Heart left ventricle (tissue), 16 donors: ENCODE data around the gene ULK1. TPM values are rescaled to one million over a fixed set of nuclear protein-coding genes. Genes with fewer than 3 reads are reported as not detected.

Experiments used
- ATAC-seq, 4 donors: fragments of 200-7000 bp; cut with Tn5 transposase; one replicate each; pipeline ENCODE4 v1.9.1; 2020 to 2022; ENCODE audit warnings: moderate library complexity in 4 of 4, mild to moderate bottlenecking in 3 of 4, moderate number of reproducible peaks in 1 of 4
- DNase-seq, 5 donors: peaks; one replicate each; pipeline ENCODE4 v3.0.0-alpha.2; 2020
- H3K27ac ChIP-seq, 12 donors: fragments of 200-600 bp; sonication (generic) in 4 of 12; one replicate each; pipeline versions ENCODE4 v1.5.0 to v1.8.0; 2016 to 2022; ENCODE audit warnings: mild to moderate bottlenecking in 2 of 12
- H3K27me3 ChIP-seq, 9 donors: fragments of 200-600 bp; sonication (generic) in 2 of 9; one replicate each; pipeline versions ENCODE4 v1.5.1 to v1.8.0; 2016 to 2022; ENCODE audit warnings: mild to moderate bottlenecking in 3 of 9
- H3K36me3 ChIP-seq, 9 donors: fragments of 200-600 bp; sonication (generic) in 2 of 9; one replicate each; pipeline versions ENCODE4 v1.5.0 to v1.8.0; 2018 to 2022; ENCODE audit warnings: mild to moderate bottlenecking in 2 of 9
- H3K4me1 ChIP-seq, 12 donors: fragments of 200-600 bp; sonication (generic) in 4 of 12; one replicate each; pipeline versions ENCODE4 v1.5.0 to v1.8.0; 2016 to 2022; ENCODE audit warnings: mild to moderate bottlenecking in 3 of 12
- H3K4me3 ChIP-seq, 12 donors: fragments of 200-600 bp; sonication (generic) in 4 of 12; one replicate each; pipeline versions ENCODE4 v1.5.0 to v1.8.0; 2017 to 2022; ENCODE audit warnings: mild to moderate bottlenecking in 9 of 12, moderate library complexity in 4 of 12
- H3K9me3 ChIP-seq, 12 donors: fragments of 200-600 bp; sonication (generic) in 4 of 12; one replicate each; pipeline versions ENCODE4 v1.5.0 to v1.8.0; 2016 to 2022; ENCODE audit warnings: mild to moderate bottlenecking in 1 of 12
- POLR2A ChIP-seq, 2 donors: fragments of 450-650 bp; IDR thresholded peaks; one replicate each; pipeline ENCODE4 v1.6.1; 2017; ENCODE audit warnings: antibody characterized with exemption in 2 of 2, mild to moderate bottlenecking in 2 of 2, moderate library complexity in 2 of 2
- WGBS, 4 donors: extraction: QIAGEN DNeasy Blood & Tissue Kit in 2 of 4; methylation state at CpG; one replicate each; pipeline versions ENCODE4 v1.1.5 to v1.1.7; 2013 to 2018; 5-methylcytosine and 5-hydroxymethylcytosine counted together
- intact Hi-C, 10 donors: fragments of 100-400 bp; cut with DNase I; formaldehyde crosslinking; loops; one replicate each; pipeline versions ENCODE4 v1.11.1 to v1.14.2; 2022
- polyA plus RNA-seq, 2 donors: library from polyadenylated mRNA; stranded (reverse); fragments of 200-250 nt; gene quantifications; one replicate each; pipeline ENCODE4 v1.2.3, GENCODE V29; 2013
- total RNA-seq, 9 donors: library from RNA; depleted of rRNA in 2 of 9; stranded (reverse); fragments of >200 nt in 2 of 9; fragmentation: NEBNext Ultra II Directional in 3 of 9; extraction: Animal tissue kit (Norgen Biotek cat#: 25700) in 3 of 9; gene quantifications; one replicate each; pipeline versions ENCODE4 v1.1.0 to v1.2.4, GENCODE V29; 2016 to 2023
- TF ChIP-seq, protein P1 (sequence below), 12 donors: fragments of 200-600 bp; sonication (generic) in 4 of 12; IDR thresholded peaks; one replicate each; pipeline versions ENCODE4 v1.5.0 to v1.8.0; 2018 to 2022; ENCODE audit warnings: antibody characterized with exemption in 12 of 12, mild to moderate bottlenecking in 5 of 12
- donor health status: ischemic (EF 13 %, LVEDD 7.1; RV severe dilation, severe dysfunction).
- donor health status: healthy with polysubstance abuse.
- donor health status: DM: no; HTN: yes; CAD: no.
- donor health status: DM: no; HTN: no; CAD: no.
- donor health status: ischemic (EF 25% LVEDD 6.9; RV normal size, moderate dysfunction).
- donor health status: ischemic (EF 25% LVEDD 5.7; RV mildly dilated, moderate dysfunction).
- donor health status: healthy.
- donor health status: DM: yes; HTN: yes; CAD: no.
- donor health status: ischemic (EF 35%, LVEDD 5.7; RV mildly dilated, moderate dysfunction).
- donor health status: nonischemic (EF 11% LVEDD 7.7; RV severe dilation, severe dysfunction).
- donor health status: DM: yes; HTN: yes; CAD: no.
- donor health status: PGD.
- donor health status: ischemic (EF 29% LVEDD 5.4; RV normal size, mild dysfunction).
- donor health status: nonischemic (EF 23%, LVEDD 6.1; RV moderate dilation, normal function).

The ULK1 gene
- total and polyA plus RNA-seq, 11 donors: 21.9 to 56.0 (median 41.8) TPM

DNA sequence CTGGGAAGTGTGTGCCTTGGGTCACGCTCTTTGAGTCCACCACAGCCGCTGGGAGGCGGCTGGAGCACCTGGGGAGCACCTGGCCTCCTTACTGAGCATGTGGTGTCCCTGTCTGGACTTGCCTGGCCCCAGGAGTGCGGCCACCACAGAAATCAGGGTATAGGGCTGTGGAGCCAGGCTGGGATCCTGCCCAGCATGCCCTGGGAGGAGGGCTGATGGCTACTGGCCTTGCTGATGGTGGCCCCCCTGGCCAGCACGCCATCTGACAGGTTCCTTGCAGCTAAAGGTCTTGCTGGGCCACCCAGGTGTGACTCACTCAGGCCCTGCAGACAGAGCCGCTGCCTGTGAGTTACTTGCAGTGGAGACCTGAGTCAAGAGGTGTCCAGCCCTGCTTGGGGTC is 6.0 kb downstream of the ULK1 start:
- H3K4me3 ChIP-seq: no peak overlapping the region
- H3K27me3 ChIP-seq: no peaks in the 10 kb centered on the region
- WGBS, 4 donors: 75 to 99% (median 96%) methylated on average over 4 to 6 of the region's 6 CpGs
- H3K4me1 ChIP-seq: peaks cover 23 to 93% (median 70%) of the 10 kb centered on the region in 12 donors
- H3K27ac ChIP-seq: peak overlapping the region in 5 of 12 donors; percentile 72 to 80 (median 79)
- TF ChIP-seq, protein P1, sequence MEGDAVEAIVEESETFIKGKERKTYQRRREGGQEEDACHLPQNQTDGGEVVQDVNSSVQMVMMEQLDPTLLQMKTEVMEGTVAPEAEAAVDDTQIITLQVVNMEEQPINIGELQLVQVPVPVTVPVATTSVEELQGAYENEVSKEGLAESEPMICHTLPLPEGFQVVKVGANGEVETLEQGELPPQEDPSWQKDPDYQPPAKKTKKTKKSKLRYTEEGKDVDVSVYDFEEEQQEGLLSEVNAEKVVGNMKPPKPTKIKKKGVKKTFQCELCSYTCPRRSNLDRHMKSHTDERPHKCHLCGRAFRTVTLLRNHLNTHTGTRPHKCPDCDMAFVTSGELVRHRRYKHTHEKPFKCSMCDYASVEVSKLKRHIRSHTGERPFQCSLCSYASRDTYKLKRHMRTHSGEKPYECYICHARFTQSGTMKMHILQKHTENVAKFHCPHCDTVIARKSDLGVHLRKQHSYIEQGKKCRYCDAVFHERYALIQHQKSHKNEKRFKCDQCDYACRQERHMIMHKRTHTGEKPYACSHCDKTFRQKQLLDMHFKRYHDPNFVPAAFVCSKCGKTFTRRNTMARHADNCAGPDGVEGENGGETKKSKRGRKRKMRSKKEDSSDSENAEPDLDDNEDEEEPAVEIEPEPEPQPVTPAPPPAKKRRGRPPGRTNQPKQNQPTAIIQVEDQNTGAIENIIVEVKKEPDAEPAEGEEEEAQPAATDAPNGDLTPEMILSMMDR (IDR thresholded peaks at IDR 0.05): no peak
- TF ChIP-seq POLR2A (IDR thresholded peaks at IDR 0.05): no peak
- H3K36me3 ChIP-seq: peaks cover 0 to 29% (median 3%) of the 10 kb centered on the region in 9 donors
- no peaks in the 10 kb centered on the region for H3K9me3 ChIP-seq
- DNase-seq: no peak
- intact Hi-C loops: no loop called here
- no peak for ATAC-seq

DNA sequence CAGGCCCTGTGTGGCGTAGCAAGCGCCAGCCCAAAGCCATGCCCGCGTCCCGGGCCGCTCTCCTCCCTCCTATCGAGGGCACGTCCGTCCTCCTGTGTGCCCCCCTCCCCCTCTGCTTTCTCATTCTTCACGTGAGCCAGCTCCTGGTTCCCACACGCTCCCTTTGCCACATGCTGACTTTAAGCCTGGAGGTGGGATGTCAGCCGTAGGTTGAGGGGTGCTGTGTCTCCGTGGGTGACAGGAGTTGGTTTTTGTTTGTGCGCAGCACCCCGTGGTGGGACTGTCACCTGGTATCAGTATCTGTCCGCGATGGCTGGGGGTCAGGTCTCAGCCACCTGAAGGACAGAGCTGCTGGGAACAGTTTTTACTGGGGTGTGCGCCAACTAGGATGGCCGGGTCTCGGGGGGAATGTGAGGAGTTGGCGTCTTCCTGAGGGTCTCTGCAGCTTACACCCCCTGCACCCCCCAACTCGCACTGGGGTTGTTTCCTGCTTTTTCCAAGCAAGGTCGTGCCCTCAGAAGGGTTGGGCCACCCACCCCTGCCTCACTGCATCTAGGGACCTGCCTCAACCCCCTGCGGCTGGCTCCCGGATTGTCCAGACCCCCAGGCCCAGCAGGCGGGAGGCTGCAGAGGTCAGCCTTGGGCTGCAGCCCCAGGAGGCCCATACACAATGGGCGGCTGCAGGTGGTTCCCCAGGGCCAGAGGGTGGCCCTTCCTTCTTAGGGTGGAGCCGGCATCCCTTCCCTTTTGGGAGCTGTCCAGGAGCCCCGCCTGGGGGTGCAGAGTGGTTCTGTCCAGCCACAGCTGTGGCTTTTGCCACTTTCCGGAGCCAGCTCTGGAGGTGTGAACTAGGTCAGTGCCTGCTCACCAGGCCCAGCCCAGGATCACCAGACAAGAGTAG is 7.3 kb downstream of the ULK1 start:
- WGBS, 4 donors: 38 to 48% (median 42%) methylated on average over 27 to 30 of the region's 30 CpGs
- Histone ChIP-seq H3K27me3 (no peaks in the 10 kb centered on the region), H3K4me1 (peaks cover 23 to 90% (median 59%) of the 10 kb centered on the region in 12 donors), H3K36me3 (peaks cover 0 to 33% (median 4%) of the 10 kb centered on the region in 9 donors), H3K4me3 (peak overlapping the region in 6 of 12 donors; percentile 6 to 20 (median 14)), H3K27ac (peak overlapping the region; percentile 10 to 83 (median 74)), H3K9me3 (no peaks in the 10 kb centered on the region)
- TF ChIP-seq, protein P1 (IDR thresholded peaks at IDR 0.05): peak in 1 of 12 donors; percentile 12
- TF ChIP-seq POLR2A (IDR thresholded peaks at IDR 0.05): no peak
- DNase-seq (peak; percentile 70 to 80 (median 76)), ATAC-seq (peak; percentile 39 to 79 (median 66))
- intact Hi-C loops: no loop called here

GRCh38 chr12:131902332-131903241 is 8.2 kb downstream of the ULK1 start:
- peak in 2 of 4 donors; percentile 3 to 9 for ATAC-seq
- 58 to 75% (median 64%) methylated on average over 14 to 25 of the region's 25 CpGs for WGBS, 4 donors
- H3K9me3 ChIP-seq: no peaks in the 10 kb centered on the region
- no peaks in the 10 kb centered on the region for H3K27me3 ChIP-seq
- TF ChIP-seq, protein P1 (IDR thresholded peaks at IDR 0.05): no peak
- no peak for TF ChIP-seq POLR2A (IDR thresholded peaks at IDR 0.05)
- peaks cover 23 to 83% (median 50%) of the 10 kb centered on the region in 12 donors for H3K4me1 ChIP-seq
- intact Hi-C loops: no loop called here
- DNase-seq: peak in 1 of 5 donors; percentile 35
- peak overlapping the region; percentile 34 to 83 (median 74) for H3K27ac ChIP-seq
- H3K4me3 ChIP-seq: peak overlapping the region in 4 of 12 donors; percentile 6 to 20 (median 12)
- H3K36me3 ChIP-seq: peaks cover 0 to 33% (median 12%) of the 10 kb centered on the region in 9 donors
